Kidney glomerular epithelial cell (primary cell): ENCODE measurements around the gene ARNT2.

ENCODE experiments used
- DNase-seq: peaks from one replicate; lab custom pipeline; 2025; lab: John Stamatoyannopoulos, UW

ARNT2 gene

GRCh38 chr15:80442728-80443403 lies 38.7 kb downstream of the ARNT2 start:
- DNase-seq = no peak

- no peak for DNase-seq
Measured at GRCh38 chr15:80444680-80445251, 40.6 kb downstream of the ARNT2 start.

- no peak for DNase-seq
Measured at GRCh38 chr15:80445300-80446041, 41.3 kb downstream of the ARNT2 start.

DNA sequence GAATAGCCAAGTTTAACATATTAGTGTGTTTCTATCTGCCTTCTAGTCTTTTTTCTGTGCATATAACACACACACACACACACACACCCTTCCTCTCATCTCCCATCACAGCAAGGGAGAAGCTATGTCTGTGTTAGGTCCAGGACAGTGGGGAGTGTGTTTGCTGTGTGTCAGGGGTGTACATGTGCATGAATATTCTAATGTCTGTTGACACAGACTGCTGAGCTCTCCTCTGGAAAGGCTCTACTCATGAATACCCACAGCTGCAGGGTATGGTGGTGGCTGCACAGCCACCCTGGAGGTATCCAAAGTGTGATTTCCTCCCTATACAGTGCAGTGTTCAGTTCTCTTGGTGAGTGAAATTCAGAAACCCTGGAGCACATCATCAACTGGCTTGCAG lies 42.9 kb downstream of the ARNT2 start:
- no peak for DNase-seq

- DNase-seq = no peak
Measured at GRCh38 chr15:80449825-80450224, 45.6 kb downstream of the ARNT2 start.

DNA sequence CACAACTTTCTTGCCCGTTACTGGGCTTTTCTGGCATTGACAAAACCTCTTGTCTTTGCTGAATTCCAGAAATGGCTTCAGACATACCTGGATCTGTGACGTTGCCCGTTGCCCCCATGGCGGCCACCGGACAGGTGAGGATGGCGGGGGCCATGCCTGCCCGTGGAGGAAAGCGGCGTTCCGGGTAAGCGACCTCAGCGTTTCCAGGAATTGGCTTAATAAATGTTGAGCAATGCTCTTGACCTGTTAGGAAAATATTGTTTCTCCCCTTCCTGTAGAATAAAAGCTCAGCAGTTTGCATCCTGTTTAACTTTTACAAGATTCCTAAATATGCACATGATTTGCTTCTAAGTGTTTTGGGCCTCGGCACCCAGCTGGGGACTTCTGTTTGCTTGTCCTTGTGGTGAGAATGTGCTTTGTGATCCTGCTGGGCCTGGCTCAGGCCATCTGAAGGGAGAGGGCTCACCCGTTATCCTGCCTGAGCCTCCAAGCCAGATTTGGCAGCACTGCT lies 46.7 kb downstream of the ARNT2 start:
- DNase-seq = no peak

DNA sequence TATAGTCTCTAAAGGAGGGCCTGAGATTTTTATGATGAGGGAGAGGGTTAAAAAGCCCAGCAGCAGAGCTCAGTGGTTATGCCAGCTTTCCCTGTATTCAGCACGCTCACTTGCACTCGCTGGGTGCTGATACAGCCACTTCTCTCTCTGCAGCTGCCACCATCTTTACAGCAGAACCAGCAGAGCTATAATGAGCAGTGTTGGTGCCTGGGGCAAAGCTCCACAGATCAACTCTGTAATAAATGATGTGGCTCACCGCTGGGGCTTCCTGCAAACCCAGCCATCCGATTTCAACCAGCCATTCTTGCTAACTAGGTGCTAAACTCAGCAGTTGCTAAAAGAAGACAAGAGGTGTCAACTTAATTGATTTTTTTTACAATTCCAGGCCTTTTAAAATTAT lies 48.0 kb downstream of the ARNT2 start:
- DNase-seq = no peak

GRCh38 chr15:80455051-80455648 lies 51.0 kb downstream of the ARNT2 start:
- no peak for DNase-seq

DNA sequence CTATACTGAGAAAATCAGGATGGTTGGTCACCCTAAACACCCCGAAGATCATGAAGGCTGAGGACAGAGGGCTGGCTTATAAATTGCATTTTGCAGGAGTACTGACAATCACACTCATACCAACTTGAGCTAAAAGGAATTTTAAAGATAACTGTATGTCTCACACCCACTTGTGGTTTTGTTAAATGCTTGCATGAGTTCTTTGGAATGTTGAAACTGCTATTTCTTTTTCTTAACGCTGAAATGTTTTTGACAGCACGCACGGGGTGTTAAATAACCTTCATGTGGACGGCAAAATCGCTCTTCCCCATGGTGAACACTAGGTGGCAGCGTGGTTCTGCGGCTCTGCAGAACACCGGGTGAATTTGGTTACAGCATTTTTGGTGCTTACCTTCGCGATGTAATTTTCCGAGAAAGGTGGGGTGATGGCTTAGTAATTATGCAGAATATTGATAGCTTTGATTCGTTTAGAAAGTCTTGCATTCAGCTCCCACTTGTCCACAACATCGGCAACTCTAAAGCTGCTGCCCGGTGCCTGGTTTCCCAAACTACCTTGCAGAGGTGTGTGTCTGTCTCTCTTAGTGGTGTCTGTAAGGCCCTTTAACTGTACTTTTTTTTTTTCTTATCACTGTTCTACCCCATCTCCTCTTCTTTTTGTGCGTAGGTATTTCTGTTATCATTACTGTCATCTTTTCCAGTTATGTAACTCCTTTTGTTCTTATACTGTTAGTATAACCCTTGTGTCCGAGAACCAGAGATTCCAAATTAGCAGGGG lies 51.7 kb downstream of the ARNT2 start:
- DNase-seq = peak; percentile 90

GRCh38 chr15:80456517-80457492 lies 52.6 kb downstream of the ARNT2 start:
- DNase-seq = no peak

DNA sequence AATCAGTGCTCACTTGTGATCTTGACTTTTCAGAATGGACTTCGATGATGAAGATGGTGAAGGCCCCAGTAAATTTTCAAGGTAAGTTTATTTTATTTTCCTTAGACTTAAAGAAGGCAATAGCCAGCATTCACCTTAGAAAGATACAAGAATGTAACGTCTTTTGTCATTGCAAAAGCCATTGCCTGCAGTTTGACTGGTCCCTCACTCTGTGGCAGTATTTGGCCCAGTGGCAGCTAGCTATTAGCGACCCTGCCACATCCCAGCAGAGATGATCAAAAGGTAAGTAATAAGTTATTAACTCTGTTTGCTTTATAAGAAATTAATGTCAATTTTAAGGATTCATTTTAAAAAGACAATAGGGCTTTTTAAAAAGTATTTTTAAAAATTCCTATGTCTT lies 53.7 kb downstream of the ARNT2 start:
- no peak for DNase-seq

GRCh38 chr15:80458580-80458979 lies 54.4 kb downstream of the ARNT2 start:
- no peak for DNase-seq

DNA sequence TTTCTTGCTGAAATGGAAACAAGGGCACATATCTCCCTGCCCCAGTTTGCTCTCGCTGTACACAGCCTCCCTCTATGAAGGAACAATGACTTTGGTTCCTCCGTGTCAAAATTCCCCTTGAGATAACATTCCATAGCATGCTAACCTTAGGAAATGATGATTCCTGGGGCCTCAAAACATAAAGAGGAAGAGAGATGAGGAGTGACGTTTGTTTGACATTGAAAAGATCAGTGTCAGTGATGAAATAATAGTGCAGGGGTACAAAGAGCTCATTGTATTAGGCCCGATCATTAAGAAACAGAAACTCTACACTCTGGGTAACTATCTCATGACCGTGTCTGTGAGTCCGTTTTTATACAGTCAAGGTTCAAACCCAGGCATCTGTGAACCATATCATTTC lies 55.2 kb downstream of the ARNT2 start:
- DNase-seq = no peak

- no peak for DNase-seq
Measured at GRCh38 chr15:80459818-80460217, 55.6 kb downstream of the ARNT2 start.

DNA sequence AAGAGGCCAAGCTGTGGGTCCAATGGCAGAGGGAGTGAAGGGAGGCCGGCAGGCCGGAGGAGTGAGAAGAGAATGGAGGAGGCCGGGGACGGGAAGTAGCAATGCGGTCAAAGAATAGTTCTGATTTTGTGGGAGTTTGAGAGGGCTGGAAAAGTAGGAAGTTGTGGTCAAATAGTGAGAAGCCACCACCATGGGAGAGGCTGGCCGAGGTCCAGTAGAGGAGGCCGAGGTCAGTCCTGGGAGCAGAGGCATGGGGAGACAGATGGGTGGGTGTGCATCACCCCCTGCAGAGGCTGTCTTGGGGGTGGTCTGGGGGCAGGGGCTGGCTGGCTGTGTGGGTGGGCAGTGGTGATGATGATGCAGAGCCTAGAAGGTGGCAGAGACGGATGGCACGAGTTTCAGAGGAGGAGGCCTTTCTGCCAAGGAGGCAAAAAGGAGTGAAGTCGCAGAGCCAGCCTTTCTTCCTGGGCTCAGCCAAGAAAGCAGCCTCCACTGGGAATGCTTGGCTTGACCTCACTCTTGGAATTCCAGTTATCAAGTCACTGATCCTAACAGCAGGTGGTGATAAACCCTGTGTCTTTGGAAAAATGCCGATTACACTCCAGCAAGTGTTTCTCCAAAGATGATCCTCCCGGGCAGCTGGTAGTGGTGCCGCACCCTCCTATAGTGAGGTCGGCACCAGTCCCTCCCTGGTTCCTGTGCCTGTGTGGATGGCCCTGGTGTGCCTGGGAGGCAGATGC lies 57.3 kb downstream of the ARNT2 start:
- peak; percentile 69 for DNase-seq

DNA sequence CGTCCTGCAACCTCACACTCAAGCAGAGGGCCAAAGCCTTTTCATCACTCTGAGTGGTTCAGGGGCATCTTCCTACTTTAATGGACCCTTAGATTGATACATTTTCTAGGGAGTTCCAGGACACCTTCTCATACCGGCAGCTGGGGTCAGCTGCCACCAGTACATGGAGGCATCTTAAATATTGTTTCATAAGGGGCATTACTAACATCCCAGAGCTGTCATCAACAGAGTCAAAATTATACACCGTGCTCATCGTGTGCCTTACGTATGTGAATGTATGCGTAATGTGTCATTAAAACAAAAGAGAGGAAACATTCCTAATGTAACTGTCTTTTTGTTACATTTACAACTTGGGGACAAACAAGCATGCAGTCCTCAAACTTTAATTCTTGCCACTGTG lies 57.9 kb downstream of the ARNT2 start:
- DNase-seq = no peak

DNA sequence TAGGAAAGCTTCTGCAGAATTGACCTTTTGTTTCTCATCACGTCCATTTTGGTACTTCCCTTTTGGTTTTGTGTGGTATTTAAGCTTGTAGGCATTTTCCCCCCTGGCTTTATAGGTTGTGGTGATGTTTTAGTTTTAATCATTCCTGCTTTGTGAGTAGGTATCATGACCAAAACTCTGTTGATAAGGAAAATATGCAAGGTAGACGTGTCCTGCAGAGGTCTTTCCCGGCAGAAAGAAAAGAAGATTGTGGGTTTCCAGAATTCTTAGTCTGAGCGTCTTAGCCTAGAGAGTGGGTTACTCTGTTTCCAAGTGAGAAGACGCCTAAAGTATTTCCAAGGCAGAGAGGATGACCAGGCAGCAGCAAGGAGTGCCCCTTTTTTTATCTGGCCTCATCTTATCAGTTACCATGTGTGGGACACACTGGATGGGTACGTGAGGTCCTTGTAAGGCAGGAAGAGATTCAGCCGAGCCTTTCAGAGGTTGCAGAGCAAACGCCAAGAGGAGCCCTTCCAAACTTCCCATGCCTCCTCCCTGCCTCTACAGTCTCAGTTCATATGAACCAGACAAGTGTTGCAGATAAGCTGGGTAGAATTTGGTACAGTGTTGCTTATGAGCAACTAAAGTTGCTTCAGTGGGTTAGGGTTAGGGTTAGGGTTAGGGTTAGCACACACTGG lies 58.8 kb downstream of the ARNT2 start:
- DNase-seq = no peak

- DNase-seq = no peak
Measured at GRCh38 chr15:80464951-80465625, 60.9 kb downstream of the ARNT2 start.

DNA sequence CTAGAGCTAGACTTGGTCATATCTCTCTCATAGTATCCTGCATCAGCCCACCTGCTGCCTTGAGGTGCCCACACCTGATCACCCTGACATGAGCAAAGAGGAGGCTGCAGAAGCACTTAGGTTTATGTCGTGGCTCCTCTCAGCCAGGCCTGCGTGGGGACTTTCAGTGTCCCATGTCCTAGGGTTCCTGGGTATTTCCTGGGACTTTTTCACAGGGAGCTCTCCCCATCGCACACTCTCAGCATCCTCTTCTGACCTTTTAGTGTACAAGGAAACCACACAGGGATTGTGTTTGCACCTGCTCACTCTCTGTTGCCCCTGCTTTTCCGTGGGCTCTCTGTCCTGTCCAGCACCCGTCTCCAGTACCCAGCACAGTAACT lies 61.4 kb downstream of the ARNT2 start:
- no peak for DNase-seq
